WTC11 (cell line): ENCODE results near the gene PRKN. TPM values are rescaled to one million over a fixed set of nuclear protein-coding genes. Genes with fewer than 3 reads are reported as not detected.

ENCODE experiments used
- ATAC-seq: fragments of 200-7000 bp; cut with Tn5 transposase; 2 replicates; pipeline ENCODE4 v1.10.0; 2021; ENCODE audit warnings: mild to moderate bottlenecking, moderate library complexity
- CTCF ChIA-PET: fragments of 300-600 bp; sonication (Branson Sonifier 250); formaldehyde crosslinking; loops from one replicate; lab custom pipeline; 2021; ENCODE audit warnings: antibody characterized with exemption; lab: Charles Lee
- POLR2A ChIA-PET: fragments of 350-600 bp; sonication (Branson Sonifier 250); formaldehyde crosslinking; loops from one replicate; lab custom pipeline; 2021; ENCODE audit warnings: antibody characterized with exemption; lab: Charles Lee
- DNase-seq: peaks from one replicate; pipeline ENCODE4 v3.0.0; 2021; ENCODE audit warnings: low spot score
- H3K27ac Mint-ChIP-seq: 2 replicates; pipeline ENCODE4 v1.8.0; 2021; ENCODE audit warnings: mixed read lengths
- H3K27me3 Mint-ChIP-seq: 2 replicates; pipeline ENCODE4 v1.8.0; 2021; ENCODE audit warnings: low read depth, mild to moderate bottlenecking, moderate library complexity, mixed read lengths
- H3K36me3 Mint-ChIP-seq: 2 replicates; pipeline ENCODE4 v1.8.0; 2021; ENCODE audit warnings: mixed read lengths
- H3K4me1 Mint-ChIP-seq: 2 replicates; pipeline ENCODE4 v1.8.0; 2022; ENCODE audit warnings: mixed read lengths
- H3K4me3 Mint-ChIP-seq: 2 replicates; pipeline ENCODE4 v1.8.0; 2021; ENCODE audit warnings: mild to moderate bottlenecking, moderate library complexity, mixed read lengths
- H3K9me3 Mint-ChIP-seq: 2 replicates; pipeline ENCODE4 v1.8.0; 2021; ENCODE audit warnings: mixed read lengths
- CREM ChIP-seq: sonication (generic); formaldehyde crosslinking; IDR thresholded peaks from 2 replicates; pipeline ENCODE4 v1.8.1; 2022; ENCODE audit warnings: mild to moderate bottlenecking, missing genetic modification reagents, moderate library complexity
- ETV6 ChIP-seq: sonication (generic); formaldehyde crosslinking; IDR thresholded peaks from 2 replicates; pipeline ENCODE4 v1.8.1; 2022; ENCODE audit warnings: mild to moderate bottlenecking, missing genetic modification reagents
- FOXJ3 ChIP-seq: sonication (generic); formaldehyde crosslinking; IDR thresholded peaks from 2 replicates; pipeline ENCODE4 v1.9.0; 2021; ENCODE audit warnings: missing genetic modification reagents, mild to moderate bottlenecking, borderline replicate concordance
- GABPB1 ChIP-seq: sonication (generic); formaldehyde crosslinking; IDR thresholded peaks from 2 replicates; pipeline ENCODE4 v1.8.1; 2023; ENCODE audit warnings: mild to moderate bottlenecking, missing genetic modification reagents
- GTF2I ChIP-seq: fragments of 250-450 bp; sonication (Bioruptor Pico); conservative IDR thresholded peaks from 2 replicates; pipeline ENCODE4 v1.4.0; 2021; ENCODE audit warnings: mild to moderate bottlenecking
- HMGA2 ChIP-seq: fragments of 250-450 bp; sonication (Bioruptor Pico); IDR thresholded peaks from 2 replicates; pipeline ENCODE4 v1.4.0; 2021; ENCODE audit warnings: mild to moderate bottlenecking, moderate library complexity
- IRF2 ChIP-seq: sonication (generic); formaldehyde crosslinking; IDR thresholded peaks from 2 replicates; pipeline ENCODE4 v1.8.0; 2022; ENCODE audit warnings: low read depth, missing genetic modification reagents, borderline replicate concordance
- NFATC4 ChIP-seq: fragments of 250-450 bp; sonication (Bioruptor Pico); IDR thresholded peaks from 2 replicates; pipeline ENCODE4 v1.9.0; 2021; ENCODE audit warnings: mild to moderate bottlenecking
- OVOL2 ChIP-seq: fragments of 250-450 bp; sonication (Bioruptor Pico); IDR thresholded peaks from 2 replicates; pipeline ENCODE4 v1.9.0; 2021; ENCODE audit warnings: mild to moderate bottlenecking, borderline replicate concordance
- PRRX2 ChIP-seq: fragments of 250-450 bp; sonication (Bioruptor Pico); IDR thresholded peaks from 2 replicates; pipeline ENCODE4 v1.8.0; 2021; ENCODE audit warnings: mild to moderate bottlenecking
- RORB ChIP-seq: fragments of 250-450 bp; sonication (Bioruptor Pico); IDR thresholded peaks from 2 replicates; pipeline ENCODE4 v1.9.0; 2021; ENCODE audit warnings: mild to moderate bottlenecking
- SMAD4 ChIP-seq: sonication (generic); formaldehyde crosslinking; IDR thresholded peaks from 2 replicates; pipeline ENCODE4 v1.8.0; 2022; ENCODE audit warnings: mild to moderate bottlenecking, missing genetic modification reagents
- SOX15 ChIP-seq: fragments of 250-450 bp; sonication (Bioruptor Pico); IDR thresholded peaks from 2 replicates; pipeline ENCODE4 v1.9.0; 2021; ENCODE audit warnings: mild to moderate bottlenecking
- TEAD4 ChIP-seq: sonication (generic); formaldehyde crosslinking; IDR thresholded peaks from 2 replicates; pipeline ENCODE4 v1.8.0; 2022; ENCODE audit warnings: mild to moderate bottlenecking, missing genetic modification reagents
- TP53 ChIP-seq: sonication (generic); formaldehyde crosslinking; IDR thresholded peaks from 2 replicates; pipeline ENCODE4 v1.8.1; 2023; ENCODE audit warnings: mild to moderate bottlenecking, missing genetic modification reagents
- ZNF138 ChIP-seq: sonication (generic); formaldehyde crosslinking; conservative IDR thresholded peaks from 2 replicates; pipeline ENCODE4 v1.8.1; 2022; ENCODE audit warnings: mild to moderate bottlenecking, moderate library complexity, missing genetic modification reagents
- ZNF416 ChIP-seq: fragments of 250-450 bp; sonication (Bioruptor Pico); IDR thresholded peaks from 2 replicates; pipeline ENCODE4 v1.9.0; 2021; ENCODE audit warnings: mild to moderate bottlenecking, inconsistent platforms
- total RNA-seq: library from RNA; stranded (reverse); gene quantifications from 3 replicates; pipeline ENCODE4 v1.2.3, GENCODE V29; 2021
- TF ChIP-seq, protein P1 (sequence below): sonication (generic); formaldehyde crosslinking; IDR thresholded peaks from 2 replicates; pipeline ENCODE4 v1.8.1; 2022; ENCODE audit warnings: mild to moderate bottlenecking, moderate library complexity, missing genetic modification reagents
- TF ChIP-seq, protein P2 (sequence below): fragments of 250-450 bp; sonication (Bioruptor Pico); IDR thresholded peaks from 2 replicates; pipeline ENCODE4 v1.9.0; 2021; ENCODE audit warnings: mild to moderate bottlenecking, borderline replicate concordance
- TF ChIP-seq, protein P3 (sequence below): sonication (generic); formaldehyde crosslinking; IDR thresholded peaks from 2 replicates; pipeline ENCODE4 v1.8.1; 2023; ENCODE audit warnings: mild to moderate bottlenecking, missing genetic modification reagents, moderate library complexity
- TF ChIP-seq, protein P4 (sequence below): fragments of 200-600 bp; IDR thresholded peaks from 2 replicates; pipeline ENCODE4 v1.8.0; 2022; ENCODE audit warnings: antibody characterized with exemption
- TF ChIP-seq, protein P5 (sequence below): fragments of 250-450 bp; sonication (Bioruptor Pico); IDR thresholded peaks from 2 replicates; pipeline ENCODE4 v1.8.0; 2021; ENCODE audit warnings: mild to moderate bottlenecking
- TF ChIP-seq, protein P6 (sequence below): sonication (generic); formaldehyde crosslinking; IDR thresholded peaks from 2 replicates; pipeline ENCODE4 v1.8.0; 2022; ENCODE audit warnings: mild to moderate bottlenecking, missing genetic modification reagents
- TF ChIP-seq, protein P7 (sequence below): sonication (generic); formaldehyde crosslinking; IDR thresholded peaks from 2 replicates; pipeline ENCODE4 v1.8.1; 2022; ENCODE audit warnings: low read depth, missing genetic modification reagents, borderline replicate concordance
- TF ChIP-seq, protein P8 (sequence below): sonication (generic); formaldehyde crosslinking; IDR thresholded peaks from 2 replicates; pipeline ENCODE4 v1.8.1; 2023; ENCODE audit warnings: mild to moderate bottlenecking, missing genetic modification reagents

Gene PRKN
- total RNA-seq, 1 experiment from 2014 or later, result 0.59 TPM

DNA sequence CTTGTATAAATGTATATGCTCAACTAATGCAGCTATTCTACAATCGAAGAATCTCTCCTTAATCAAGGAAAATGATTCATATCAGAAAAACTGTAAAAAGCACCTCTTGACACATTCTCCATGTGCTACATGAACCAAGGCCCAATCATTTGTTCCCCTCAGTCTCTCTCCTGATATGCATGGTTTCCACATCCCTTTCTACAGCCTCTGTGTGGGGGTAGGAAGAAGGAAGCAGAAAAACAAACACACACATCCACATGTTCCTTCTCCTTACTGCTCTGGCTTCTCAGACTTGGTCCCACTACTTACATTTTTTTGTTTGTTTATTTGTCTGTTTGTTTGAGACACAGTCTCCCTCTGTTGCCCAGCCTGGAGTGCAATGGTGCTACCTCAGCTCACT lies 510.5 kb downstream of the PRKN start (continued):
- TF ChIP-seq PRRX2 (CRISPR knock-in tag) (no peak), SMAD4 (CRISPR knock-in tag) (no peak)
- TF ChIP-seq, all 79 proteins: peak for 0

DNA sequence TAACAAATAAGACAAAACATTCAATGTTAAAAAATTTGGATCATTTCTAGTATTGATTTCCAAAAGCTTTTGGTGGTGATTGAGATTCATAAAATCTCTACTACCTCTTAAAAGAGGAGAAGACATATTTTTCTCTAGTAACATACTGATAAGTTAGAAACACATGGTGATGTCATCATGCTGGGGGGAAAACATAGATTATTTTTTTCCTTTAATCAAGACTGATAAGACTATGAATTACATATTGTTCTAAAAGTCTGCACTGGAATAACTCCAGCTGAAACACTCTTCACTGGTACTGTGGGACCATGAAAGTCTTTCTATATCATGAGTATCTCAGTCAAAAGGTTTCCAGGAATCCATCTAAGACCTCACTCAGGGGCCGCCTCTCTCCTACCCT lies 515.8 kb downstream of the PRKN start:
- Mint-ChIP-seq H3K4me1 (peaks cover 14% of the 10 kb centered on the region), H3K27me3 (no peaks in the 10 kb centered on the region), H3K36me3 (peaks cover 6% of the 10 kb centered on the region), H3K4me3 (no peak overlapping the region), H3K27ac (no peak overlapping the region), H3K9me3 (peaks cover 12% of the 10 kb centered on the region)
- no peak for ATAC-seq
- CTCF ChIA-PET, result no interaction called here
- no peak for DNase-seq
- POLR2A ChIA-PET, result no interaction called here
- TF ChIP-seq GTF2I (CRISPR knock-in tag) (no peak), ZNF416 (CRISPR knock-in tag) (no peak), FOXJ3 (CRISPR knock-in tag) (no peak), CREM (CRISPR knock-in tag) (no peak), NFATC4 (CRISPR knock-in tag) (no peak), RORB (no peak), ZNF138 (CRISPR knock-in tag) (no peak), GABPB1 (no peak), OVOL2 (no peak), TEAD4 (no peak)
- TF ChIP-seq, protein P1, sequence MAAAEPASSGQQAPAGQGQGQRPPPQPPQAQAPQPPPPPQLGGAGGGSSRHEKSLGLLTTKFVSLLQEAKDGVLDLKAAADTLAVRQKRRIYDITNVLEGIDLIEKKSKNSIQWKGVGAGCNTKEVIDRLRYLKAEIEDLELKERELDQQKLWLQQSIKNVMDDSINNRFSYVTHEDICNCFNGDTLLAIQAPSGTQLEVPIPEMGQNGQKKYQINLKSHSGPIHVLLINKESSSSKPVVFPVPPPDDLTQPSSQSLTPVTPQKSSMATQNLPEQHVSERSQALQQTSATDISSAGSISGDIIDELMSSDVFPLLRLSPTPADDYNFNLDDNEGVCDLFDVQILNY (CRISPR knock-in tag), result no peak
- TF ChIP-seq, protein P2, sequence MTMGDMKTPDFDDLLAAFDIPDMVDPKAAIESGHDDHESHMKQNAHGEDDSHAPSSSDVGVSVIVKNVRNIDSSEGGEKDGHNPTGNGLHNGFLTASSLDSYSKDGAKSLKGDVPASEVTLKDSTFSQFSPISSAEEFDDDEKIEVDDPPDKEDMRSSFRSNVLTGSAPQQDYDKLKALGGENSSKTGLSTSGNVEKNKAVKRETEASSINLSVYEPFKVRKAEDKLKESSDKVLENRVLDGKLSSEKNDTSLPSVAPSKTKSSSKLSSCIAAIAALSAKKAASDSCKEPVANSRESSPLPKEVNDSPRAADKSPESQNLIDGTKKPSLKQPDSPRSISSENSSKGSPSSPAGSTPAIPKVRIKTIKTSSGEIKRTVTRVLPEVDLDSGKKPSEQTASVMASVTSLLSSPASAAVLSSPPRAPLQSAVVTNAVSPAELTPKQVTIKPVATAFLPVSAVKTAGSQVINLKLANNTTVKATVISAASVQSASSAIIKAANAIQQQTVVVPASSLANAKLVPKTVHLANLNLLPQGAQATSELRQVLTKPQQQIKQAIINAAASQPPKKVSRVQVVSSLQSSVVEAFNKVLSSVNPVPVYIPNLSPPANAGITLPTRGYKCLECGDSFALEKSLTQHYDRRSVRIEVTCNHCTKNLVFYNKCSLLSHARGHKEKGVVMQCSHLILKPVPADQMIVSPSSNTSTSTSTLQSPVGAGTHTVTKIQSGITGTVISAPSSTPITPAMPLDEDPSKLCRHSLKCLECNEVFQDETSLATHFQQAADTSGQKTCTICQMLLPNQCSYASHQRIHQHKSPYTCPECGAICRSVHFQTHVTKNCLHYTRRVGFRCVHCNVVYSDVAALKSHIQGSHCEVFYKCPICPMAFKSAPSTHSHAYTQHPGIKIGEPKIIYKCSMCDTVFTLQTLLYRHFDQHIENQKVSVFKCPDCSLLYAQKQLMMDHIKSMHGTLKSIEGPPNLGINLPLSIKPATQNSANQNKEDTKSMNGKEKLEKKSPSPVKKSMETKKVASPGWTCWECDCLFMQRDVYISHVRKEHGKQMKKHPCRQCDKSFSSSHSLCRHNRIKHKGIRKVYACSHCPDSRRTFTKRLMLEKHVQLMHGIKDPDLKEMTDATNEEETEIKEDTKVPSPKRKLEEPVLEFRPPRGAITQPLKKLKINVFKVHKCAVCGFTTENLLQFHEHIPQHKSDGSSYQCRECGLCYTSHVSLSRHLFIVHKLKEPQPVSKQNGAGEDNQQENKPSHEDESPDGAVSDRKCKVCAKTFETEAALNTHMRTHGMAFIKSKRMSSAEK (CRISPR knock-in tag), result no peak
- TF ChIP-seq, protein P3, sequence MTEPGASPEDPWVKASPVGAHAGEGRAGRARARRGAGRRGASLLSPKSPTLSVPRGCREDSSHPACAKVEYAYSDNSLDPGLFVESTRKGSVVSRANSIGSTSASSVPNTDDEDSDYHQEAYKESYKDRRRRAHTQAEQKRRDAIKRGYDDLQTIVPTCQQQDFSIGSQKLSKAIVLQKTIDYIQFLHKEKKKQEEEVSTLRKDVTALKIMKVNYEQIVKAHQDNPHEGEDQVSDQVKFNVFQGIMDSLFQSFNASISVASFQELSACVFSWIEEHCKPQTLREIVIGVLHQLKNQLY (CRISPR knock-in tag), result no peak
- TF ChIP-seq, protein P4, sequence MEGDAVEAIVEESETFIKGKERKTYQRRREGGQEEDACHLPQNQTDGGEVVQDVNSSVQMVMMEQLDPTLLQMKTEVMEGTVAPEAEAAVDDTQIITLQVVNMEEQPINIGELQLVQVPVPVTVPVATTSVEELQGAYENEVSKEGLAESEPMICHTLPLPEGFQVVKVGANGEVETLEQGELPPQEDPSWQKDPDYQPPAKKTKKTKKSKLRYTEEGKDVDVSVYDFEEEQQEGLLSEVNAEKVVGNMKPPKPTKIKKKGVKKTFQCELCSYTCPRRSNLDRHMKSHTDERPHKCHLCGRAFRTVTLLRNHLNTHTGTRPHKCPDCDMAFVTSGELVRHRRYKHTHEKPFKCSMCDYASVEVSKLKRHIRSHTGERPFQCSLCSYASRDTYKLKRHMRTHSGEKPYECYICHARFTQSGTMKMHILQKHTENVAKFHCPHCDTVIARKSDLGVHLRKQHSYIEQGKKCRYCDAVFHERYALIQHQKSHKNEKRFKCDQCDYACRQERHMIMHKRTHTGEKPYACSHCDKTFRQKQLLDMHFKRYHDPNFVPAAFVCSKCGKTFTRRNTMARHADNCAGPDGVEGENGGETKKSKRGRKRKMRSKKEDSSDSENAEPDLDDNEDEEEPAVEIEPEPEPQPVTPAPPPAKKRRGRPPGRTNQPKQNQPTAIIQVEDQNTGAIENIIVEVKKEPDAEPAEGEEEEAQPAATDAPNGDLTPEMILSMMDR, result no peak

DNA sequence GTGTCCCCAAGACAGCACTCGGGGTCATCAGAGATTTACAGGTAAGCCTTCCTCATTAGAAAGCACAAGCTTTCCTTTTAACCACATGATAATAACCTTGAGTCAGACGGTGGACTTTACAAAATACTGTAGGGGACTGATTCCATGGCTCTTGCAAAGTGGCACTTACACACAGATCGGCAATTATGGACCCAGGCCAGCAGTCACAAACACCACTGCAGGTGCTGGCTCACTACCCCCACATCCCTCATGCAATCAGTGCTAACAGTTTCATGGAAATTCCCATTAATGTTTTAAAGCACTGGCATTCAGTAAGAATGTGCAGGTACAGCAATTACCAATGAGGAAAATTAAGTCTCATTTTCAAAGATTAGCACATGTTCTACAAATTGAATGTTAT lies 516.5 kb downstream of the PRKN start:
- TF ChIP-seq SOX15 (CRISPR knock-in tag), result no peak
- no peak for TF ChIP-seq ETV6
- TF ChIP-seq, protein P5, sequence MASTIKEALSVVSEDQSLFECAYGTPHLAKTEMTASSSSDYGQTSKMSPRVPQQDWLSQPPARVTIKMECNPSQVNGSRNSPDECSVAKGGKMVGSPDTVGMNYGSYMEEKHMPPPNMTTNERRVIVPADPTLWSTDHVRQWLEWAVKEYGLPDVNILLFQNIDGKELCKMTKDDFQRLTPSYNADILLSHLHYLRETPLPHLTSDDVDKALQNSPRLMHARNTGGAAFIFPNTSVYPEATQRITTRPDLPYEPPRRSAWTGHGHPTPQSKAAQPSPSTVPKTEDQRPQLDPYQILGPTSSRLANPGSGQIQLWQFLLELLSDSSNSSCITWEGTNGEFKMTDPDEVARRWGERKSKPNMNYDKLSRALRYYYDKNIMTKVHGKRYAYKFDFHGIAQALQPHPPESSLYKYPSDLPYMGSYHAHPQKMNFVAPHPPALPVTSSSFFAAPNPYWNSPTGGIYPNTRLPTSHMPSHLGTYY, result no peak
- TF ChIP-seq, protein P6, sequence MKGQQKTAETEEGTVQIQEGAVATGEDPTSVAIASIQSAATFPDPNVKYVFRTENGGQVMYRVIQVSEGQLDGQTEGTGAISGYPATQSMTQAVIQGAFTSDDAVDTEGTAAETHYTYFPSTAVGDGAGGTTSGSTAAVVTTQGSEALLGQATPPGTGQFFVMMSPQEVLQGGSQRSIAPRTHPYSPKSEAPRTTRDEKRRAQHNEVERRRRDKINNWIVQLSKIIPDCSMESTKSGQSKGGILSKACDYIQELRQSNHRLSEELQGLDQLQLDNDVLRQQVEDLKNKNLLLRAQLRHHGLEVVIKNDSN (CRISPR knock-in tag), result no peak
- no peak for TF ChIP-seq HMGA2 (CRISPR knock-in tag)
- no peak for TF ChIP-seq TP53 (CRISPR knock-in tag)
- TF ChIP-seq IRF2, result no peak
- TF ChIP-seq, protein P7, sequence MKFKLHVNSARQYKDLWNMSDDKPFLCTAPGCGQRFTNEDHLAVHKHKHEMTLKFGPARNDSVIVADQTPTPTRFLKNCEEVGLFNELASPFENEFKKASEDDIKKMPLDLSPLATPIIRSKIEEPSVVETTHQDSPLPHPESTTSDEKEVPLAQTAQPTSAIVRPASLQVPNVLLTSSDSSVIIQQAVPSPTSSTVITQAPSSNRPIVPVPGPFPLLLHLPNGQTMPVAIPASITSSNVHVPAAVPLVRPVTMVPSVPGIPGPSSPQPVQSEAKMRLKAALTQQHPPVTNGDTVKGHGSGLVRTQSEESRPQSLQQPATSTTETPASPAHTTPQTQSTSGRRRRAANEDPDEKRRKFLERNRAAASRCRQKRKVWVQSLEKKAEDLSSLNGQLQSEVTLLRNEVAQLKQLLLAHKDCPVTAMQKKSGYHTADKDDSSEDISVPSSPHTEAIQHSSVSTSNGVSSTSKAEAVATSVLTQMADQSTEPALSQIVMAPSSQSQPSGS (CRISPR knock-in tag), result no peak
- TF ChIP-seq, protein P8, sequence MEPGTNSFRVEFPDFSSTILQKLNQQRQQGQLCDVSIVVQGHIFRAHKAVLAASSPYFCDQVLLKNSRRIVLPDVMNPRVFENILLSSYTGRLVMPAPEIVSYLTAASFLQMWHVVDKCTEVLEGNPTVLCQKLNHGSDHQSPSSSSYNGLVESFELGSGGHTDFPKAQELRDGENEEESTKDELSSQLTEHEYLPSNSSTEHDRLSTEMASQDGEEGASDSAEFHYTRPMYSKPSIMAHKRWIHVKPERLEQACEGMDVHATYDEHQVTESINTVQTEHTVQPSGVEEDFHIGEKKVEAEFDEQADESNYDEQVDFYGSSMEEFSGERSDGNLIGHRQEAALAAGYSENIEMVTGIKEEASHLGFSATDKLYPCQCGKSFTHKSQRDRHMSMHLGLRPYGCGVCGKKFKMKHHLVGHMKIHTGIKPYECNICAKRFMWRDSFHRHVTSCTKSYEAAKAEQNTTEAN (CRISPR knock-in tag), result no peak
- ChIA-PET POLR2A (no interaction called here), CTCF (no interaction called here)
- ATAC-seq (no peak), DNase-seq (no peak)
- no peak overlapping the region for H3K4me3 Mint-ChIP-seq
- H3K27ac Mint-ChIP-seq, result no peak overlapping the region
- peaks cover 6% of the 10 kb centered on the region for H3K36me3 Mint-ChIP-seq
- peaks cover 12% of the 10 kb centered on the region for H3K9me3 Mint-ChIP-seq
- H3K4me1 Mint-ChIP-seq, result peaks cover 14% of the 10 kb centered on the region
- no peaks in the 10 kb centered on the region for H3K27me3 Mint-ChIP-seq
